Measurements from ENCODE around the gene PPP1R37. TPM values are rescaled to one million over a fixed set of nuclear protein-coding genes. Genes with fewer than 3 reads are reported as not detected.
A peak's percentile ranks its signal among the peaks of the same experiment; 100 is the strongest.

The PPP1R37 gene
- polyA plus RNA-seq, 1 donor from 2014 or later = 53.7 TPM

- Histone ChIP-seq H3K9ac (ENCODE audit: low read length) (no peak overlapping the region), H3K79me2 (replicated peaks; ENCODE audit: insufficient read depth, low read length) (peaks cover 53% of the 10 kb centered on the region), H4K20me1 (ENCODE audit: insufficient read depth) (peaks cover 25% of the 10 kb centered on the region), H2AFZ (ENCODE audit: low read depth, low read length) (no peak overlapping the region), H3K27ac (ENCODE audit: low read length) (peak overlapping the region; percentile 34), H3K9me3 (ENCODE audit: low read length) (no peaks in the 10 kb centered on the region), H3F3A (ENCODE audit: insufficient read depth, low read length, poor library complexity, severe bottlenecking) (no peaks in the 10 kb centered on the region), H3K4me3 (ENCODE audit: low read length) (peak overlapping the region; percentile 23), H3K36me3 (ENCODE audit: insufficient read depth, low read length) (no peaks in the 10 kb centered on the region), H3K27me3 (ENCODE audit: insufficient read depth, low read depth, low read length) (no peaks in the 10 kb centered on the region), H3K9me2 (ENCODE audit: insufficient read depth, low read length) (no peaks in the 10 kb centered on the region), H3K4me2 (ENCODE audit: low read length) (no peak overlapping the region)
- TF ChIP-seq MXI1 (conservative IDR thresholded peaks at IDR 0.05; ENCODE audit: poor library complexity, severe bottlenecking) = no peak
- no peak for TF ChIP-seq CTCF (IDR thresholded peaks at IDR 0.05; ENCODE audit: poor library complexity, severe bottlenecking)
- TF ChIP-seq POLR2AphosphoS5 (IDR thresholded peaks at IDR 0.05) = no peak
- TF ChIP-seq RAD21 (conservative IDR thresholded peaks at IDR 0.05) = no peak
- TF ChIP-seq EP300 (conservative IDR thresholded peaks at IDR 0.05; ENCODE audit: poor library complexity, severe bottlenecking) = no peak
Measured at GRCh38 chr19:45103156-45103507, 10.2 kb downstream of the PPP1R37 start.

GRCh38 chr19:45103508-45104319, 10.7 kb downstream of the PPP1R37 start:
- peak overlapping the region; percentile 16 for H3K9ac ChIP-seq (ENCODE audit: low read length)
- no peak overlapping the region for H3K4me2 ChIP-seq (ENCODE audit: low read length)
- peak overlapping the region; percentile 23 for H3K4me3 ChIP-seq (ENCODE audit: low read length)
- H2AFZ ChIP-seq (ENCODE audit: low read depth, low read length) = no peak overlapping the region
- TF ChIP-seq TAF1 (IDR thresholded peaks at IDR 0.05; ENCODE audit: low read depth) (no peak), EP300 (conservative IDR thresholded peaks at IDR 0.05; ENCODE audit: poor library complexity, severe bottlenecking) (no peak), SMC3 (conservative IDR thresholded peaks at IDR 0.05; ENCODE audit: poor library complexity) (no peak), REST (IDR thresholded peaks at IDR 0.05; ENCODE audit: borderline replicate concordance) (no peak), RAD21 (conservative IDR thresholded peaks at IDR 0.05) (no peak), POLR2AphosphoS5 (IDR thresholded peaks at IDR 0.05) (no peak), CTCF (IDR thresholded peaks at IDR 0.05; ENCODE audit: poor library complexity, severe bottlenecking) (no peak), MXI1 (conservative IDR thresholded peaks at IDR 0.05; ENCODE audit: poor library complexity, severe bottlenecking) (no peak), EZH2 (IDR thresholded peaks at IDR 0.05; ENCODE audit: borderline replicate concordance, insufficient read depth, low read length, poor library complexity, severe bottlenecking) (no peak)
- H3K36me3 ChIP-seq (ENCODE audit: insufficient read depth, low read length) = no peaks in the 10 kb centered on the region
- peak overlapping the region; percentile 34 for H3K27ac ChIP-seq (ENCODE audit: low read length)
- no peaks in the 10 kb centered on the region for H3F3A ChIP-seq (ENCODE audit: insufficient read depth, low read length, poor library complexity, severe bottlenecking)
- no peaks in the 10 kb centered on the region for H3K27me3 ChIP-seq (ENCODE audit: insufficient read depth, low read depth, low read length)
- H4K20me1 ChIP-seq (ENCODE audit: insufficient read depth) = peaks cover 19% of the 10 kb centered on the region
- H3K9me2 ChIP-seq (ENCODE audit: insufficient read depth, low read length) = no peaks in the 10 kb centered on the region
- no peaks in the 10 kb centered on the region for H3K9me3 ChIP-seq (ENCODE audit: low read length)
- peaks cover 47% of the 10 kb centered on the region for H3K79me2 ChIP-seq (replicated peaks; ENCODE audit: insufficient read depth, low read length)
